HepG2 (cell line): Measurements from ENCODE around the gene CLDN7. TPM values are rescaled to one million over a fixed set of nuclear protein-coding genes. Genes with fewer than 3 reads are reported as not detected.

ENCODE experiments used
- ATAC-seq: fragments of 200-7000 bp; cut with Tn5 transposase; 3 replicates; pipeline ENCODE4 v1.9.1; 2020; ENCODE audit warnings: mild to moderate bottlenecking, moderate library complexity
- BruUV-seq: library from RNA; stranded (reverse); fragments of 400-500 nt; replicated peaks from 2 replicates; lab custom pipeline; 2021; lab: Mats Ljungman, UMichigan
- CTCF ChIA-PET: fragments of 300-600 bp; formaldehyde crosslinking; extraction: SDS; loops from one replicate; lab custom pipeline; 2021; ENCODE audit warnings: low total read pairs, inconsistent platforms, low intra/inter-chr PET ratio; lab: Yijun Ruan, JAX
- POLR2A ChIA-PET: fragments of 350-600 bp; sonication (Branson Sonifier 250); formaldehyde crosslinking; loops from one replicate; lab custom pipeline; 2020; ENCODE audit warnings: antibody characterized with exemption, inconsistent platforms; lab: Yijun Ruan, JAX
- DNase-seq: peaks from one replicate; pipeline ENCODE4 v3.0.0-alpha.2; 2015; ENCODE audit warnings: low spot score
- FAIRE-seq: peaks from 3 replicates; lab custom pipeline; 2011; peaks lifted over from hg19 to GRCh38; lab: Jason Lieb, UNC
- H2AFZ ChIP-seq: one replicate; pipeline ENCODE4 v1.6.1; 2011; ENCODE audit warnings: low read length, inconsistent platforms
- H3K27ac ChIP-seq: fragments of 300-600 bp; 3 replicates; pipeline ENCODE4 v1.8.0; 2011; ENCODE audit warnings: mixed run types, mild to moderate bottlenecking, mixed read lengths, low read length, inconsistent platforms; ENCODE audit not compliant: insufficient read depth; ENCODE audit errors: extremely low read length
- H3K27me3 ChIP-seq, 2 experiments: fragments of 200-600 bp in 1 of 2; 2 replicates in 1 of 2; 3 replicates in 1 of 2; pipeline versions ENCODE4 v1.6.0 to v1.8.0; 2011; ENCODE audit warnings: low read length in 2 of 2, mild to moderate bottlenecking in 2 of 2, moderate library complexity in 2 of 2, inconsistent platforms in 1 of 2; ENCODE audit not compliant: insufficient read depth in 2 of 2, control insufficient read depth in 1 of 2
- H3K36me3 ChIP-seq, 2 experiments: fragments of 200-600 bp in 1 of 2; replicated peaks in 1 of 2; 2 replicates in 1 of 2; 3 replicates in 1 of 2; pipeline versions ENCODE4 v1.5.1 to v1.8.0; 2011; ENCODE audit warnings: low read length in 2 of 2, inconsistent platforms in 1 of 2; ENCODE audit not compliant: insufficient read depth in 2 of 2, control insufficient read depth in 1 of 2
- H3K4me1 ChIP-seq: 2 replicates; pipeline ENCODE4 v1.5.1; 2012; ENCODE audit warnings: low read length, inconsistent platforms; ENCODE audit not compliant: insufficient read depth
- H3K4me2 ChIP-seq: 2 replicates; pipeline ENCODE4 v1.6.0; 2011; ENCODE audit warnings: low read depth, low read length, inconsistent platforms
- H3K4me3 ChIP-seq, 3 experiments: fragments of 200-600 bp in 1 of 3; sonication (generic), shearing (Covaris generic) in 1 of 3; replicated peaks in 1 of 3; 2 replicates each; pipeline ENCODE4 v1.5.1; 2011 to 2016; ENCODE audit warnings: low read length in 3 of 3, inconsistent platforms in 2 of 3, low read depth in 2 of 3, mild to moderate bottlenecking in 2 of 3, control low read depth in 1 of 3, mixed read lengths in 1 of 3; ENCODE audit not compliant: insufficient read depth in 1 of 3
- H3K79me2 ChIP-seq: one replicate; pipeline ENCODE4 v1.6.1; 2011; ENCODE audit warnings: low read length, inconsistent platforms; ENCODE audit not compliant: insufficient read depth
- H3K9ac ChIP-seq: 2 replicates; pipeline ENCODE4 v1.6.0; 2011; ENCODE audit warnings: mild to moderate bottlenecking, low read depth, low read length, inconsistent platforms; ENCODE audit not compliant: insufficient read depth
- H3K9me3 ChIP-seq: 2 replicates; pipeline ENCODE4 v1.5.1; 2012; ENCODE audit warnings: mild to moderate bottlenecking, low read length
- H4K20me1 ChIP-seq: 2 replicates; pipeline ENCODE4 v1.6.0; 2011; ENCODE audit warnings: inconsistent platforms, mild to moderate bottlenecking, low read length, moderate library complexity; ENCODE audit not compliant: insufficient read depth
- MED13 ChIP-seq: sonication (generic); formaldehyde crosslinking; IDR thresholded peaks from 2 replicates; pipeline ENCODE4 v1.5.0; 2020; ENCODE audit warnings: missing genetic modification reagents
- ZNF281 ChIP-seq: sonication (generic); formaldehyde crosslinking; IDR thresholded peaks from 2 replicates; pipeline ENCODE4 v1.4.0; 2020; ENCODE audit warnings: missing genetic modification reagents, borderline replicate concordance
- ZNF567 ChIP-seq: sonication (generic); formaldehyde crosslinking; IDR thresholded peaks from 2 replicates; pipeline ENCODE4 v1.8.1; 2023; ENCODE audit warnings: mild to moderate bottlenecking, missing genetic modification reagents, borderline replicate concordance
- WGBS: methylation state at CpG from one replicate; pipeline ENCODE4 v1.1.6; 2017; ENCODE audit warnings: low lambda C conversion rate; 5-methylcytosine and 5-hydroxymethylcytosine counted together
- in situ Hi-C: cut with HindIII; loops from 2 replicates; pipeline ENCODE4 v1.10.0; 2017; ENCODE audit warnings: low pct_unique_long_range_greater_than_20kb; ENCODE audit not compliant: extremely low pct_ligation_motif_present
- intact Hi-C: fragments of 100-400 bp; cut with micrococcal nuclease; formaldehyde crosslinking; loops from one replicate; pipeline ENCODE4 v1.10.0; 2022; ENCODE audit not compliant: unreplicated experiment
- polyA plus RNA-seq, 8 experiments: library from polyadenylated mRNA; depleted of rRNA in 3 of 8; stranded (reverse) in 7 of 8; unstranded in 1 of 8; fragments of >200 nt; fragmentation: Illumina TruSeq in 4 of 8; extraction: Trizol in 4 of 8; gene quantifications; 2 replicates each; pipeline versions ENCODE4 v1.2.1 to v1.2.3, GENCODE V29; 2011 to 2016; ENCODE audit warnings: low read depth in 4 of 8, missing spikeins in 1 of 8, mixed read lengths in 1 of 8; ENCODE audit not compliant: insufficient read depth in 1 of 8
- total RNA-seq, 5 experiments: library from RNA; depleted of rRNA; stranded (reverse); fragments of >200 nt; fragmentation: Illumina TruSeq; extraction: Trizol; gene quantifications; 2 replicates each; pipeline ENCODE4 v1.2.3, GENCODE V29; 2016; ENCODE audit warnings: low read depth in 1 of 5
- TF ChIP-seq, protein P1 (sequence below): IDR thresholded peaks from 2 replicates; pipeline ENCODE4 v1.6.1; 2016; ENCODE audit warnings: control low read depth
- TF ChIP-seq, protein P2 (sequence below): sonication (generic); formaldehyde crosslinking; IDR thresholded peaks from 2 replicates; pipeline ENCODE4 v1.5.1; 2020; ENCODE audit warnings: mild to moderate bottlenecking, missing genetic modification reagents, moderate library complexity

Gene CLDN7
- total and polyA plus RNA-seq, 2 of the 13 experiments (the other 11 are each of a cell fraction or from before 2014, with no cell fraction given): not detected

DNA sequence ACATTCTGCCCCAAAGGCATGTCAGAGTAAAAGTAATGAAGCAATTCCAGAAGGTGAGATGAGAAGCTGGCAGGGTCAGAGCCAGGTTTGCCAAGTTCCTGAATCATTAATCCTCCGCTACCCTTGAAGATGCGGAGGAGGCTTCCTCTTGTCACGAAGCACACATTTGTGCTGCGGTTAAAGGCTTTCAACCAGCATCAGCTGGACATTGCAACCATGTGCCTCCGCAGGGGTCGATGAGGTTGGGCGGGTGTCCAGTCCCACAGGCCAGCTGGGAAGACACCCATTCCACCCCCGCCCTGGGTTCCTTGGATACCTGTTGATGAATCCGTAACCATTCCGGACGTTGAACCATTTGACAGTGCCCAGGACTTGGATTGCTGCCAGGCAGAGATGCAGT is 30.9 kb upstream of the CLDN7 start (continued):
- no peak for TF ChIP-seq ZNF567 (CRISPR knock-in tag)
- TF ChIP-seq, protein P1, sequence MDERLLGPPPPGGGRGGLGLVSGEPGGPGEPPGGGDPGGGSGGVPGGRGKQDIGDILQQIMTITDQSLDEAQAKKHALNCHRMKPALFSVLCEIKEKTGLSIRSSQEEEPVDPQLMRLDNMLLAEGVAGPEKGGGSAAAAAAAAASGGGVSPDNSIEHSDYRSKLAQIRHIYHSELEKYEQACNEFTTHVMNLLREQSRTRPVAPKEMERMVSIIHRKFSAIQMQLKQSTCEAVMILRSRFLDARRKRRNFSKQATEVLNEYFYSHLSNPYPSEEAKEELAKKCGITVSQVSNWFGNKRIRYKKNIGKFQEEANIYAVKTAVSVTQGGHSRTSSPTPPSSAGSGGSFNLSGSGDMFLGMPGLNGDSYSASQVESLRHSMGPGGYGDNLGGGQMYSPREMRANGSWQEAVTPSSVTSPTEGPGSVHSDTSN (CRISPR knock-in tag): no peak

DNA sequence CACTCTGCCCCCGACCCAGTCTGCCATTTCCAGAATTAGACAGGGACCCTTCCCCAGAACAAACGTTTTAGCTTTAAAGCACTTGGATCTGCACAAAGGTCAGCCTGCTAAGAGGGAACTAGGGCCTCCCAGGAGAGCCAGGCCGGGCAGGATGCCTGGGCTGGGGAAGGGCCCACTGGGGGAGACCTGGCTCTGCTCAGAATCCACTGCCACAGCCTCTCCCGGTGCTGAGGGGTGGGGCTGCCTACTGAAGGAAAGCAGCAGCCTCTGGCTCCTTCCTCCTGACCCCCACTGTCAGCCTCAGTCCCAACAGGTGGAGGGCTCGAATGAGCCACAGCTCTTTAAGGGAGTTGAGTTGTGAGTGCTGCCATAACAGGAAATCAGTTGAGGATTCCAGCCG is 30.5 kb upstream of the CLDN7 start:
- no peak for DNase-seq
- ATAC-seq: peak; percentile 47
- ChIA-PET POLR2A (interaction anchor here (1.6 to 3.7 kb wide), 3 partner anchors 11 to 247 kb away, joined by 3 to 35 read pairs (median 5); partner anchors contain the start of gene SLC2A4), CTCF (interaction anchor here (1.1 kb wide), 1 partner anchor 12 kb away, joined by 3 read pairs; no protein-coding TSS in a partner anchor)
- intact Hi-C loops: loop anchor here (1.0 kb wide), 1 partner anchor 38 kb away; no protein-coding TSS in a partner anchor
- Histone ChIP-seq H3K36me3 (no peaks in the 10 kb centered on the region), H2AFZ (no peak overlapping the region), H4K20me1 (no peaks in the 10 kb centered on the region), H3K9ac (no peak overlapping the region; the same call in 1 of the 2 replicates), H3K4me2 (peak overlapping the region; percentile 75), H3K79me2 (no peaks in the 10 kb centered on the region), H3K4me1 (peaks cover 41% of the 10 kb centered on the region), H3K9me3 (no peaks in the 10 kb centered on the region), H3K27me3 (peaks cover 0 to 11% of the 10 kb centered on the region in 2 experiments; a peak in 2 of 5 replicates), H3K4me3 (peak overlapping the region in 2 of 3 experiments; percentile 29 to 54; a peak in 2 of 6 replicates), H3K27ac (no peak overlapping the region)
- BruUV-seq: no TSS peak
- no peak for FAIRE-seq
- WGBS: 0% methylated on average over 4 of the region's 6 CpGs
- in situ Hi-C loops: no loop called here
- TF ChIP-seq, protein P2, sequence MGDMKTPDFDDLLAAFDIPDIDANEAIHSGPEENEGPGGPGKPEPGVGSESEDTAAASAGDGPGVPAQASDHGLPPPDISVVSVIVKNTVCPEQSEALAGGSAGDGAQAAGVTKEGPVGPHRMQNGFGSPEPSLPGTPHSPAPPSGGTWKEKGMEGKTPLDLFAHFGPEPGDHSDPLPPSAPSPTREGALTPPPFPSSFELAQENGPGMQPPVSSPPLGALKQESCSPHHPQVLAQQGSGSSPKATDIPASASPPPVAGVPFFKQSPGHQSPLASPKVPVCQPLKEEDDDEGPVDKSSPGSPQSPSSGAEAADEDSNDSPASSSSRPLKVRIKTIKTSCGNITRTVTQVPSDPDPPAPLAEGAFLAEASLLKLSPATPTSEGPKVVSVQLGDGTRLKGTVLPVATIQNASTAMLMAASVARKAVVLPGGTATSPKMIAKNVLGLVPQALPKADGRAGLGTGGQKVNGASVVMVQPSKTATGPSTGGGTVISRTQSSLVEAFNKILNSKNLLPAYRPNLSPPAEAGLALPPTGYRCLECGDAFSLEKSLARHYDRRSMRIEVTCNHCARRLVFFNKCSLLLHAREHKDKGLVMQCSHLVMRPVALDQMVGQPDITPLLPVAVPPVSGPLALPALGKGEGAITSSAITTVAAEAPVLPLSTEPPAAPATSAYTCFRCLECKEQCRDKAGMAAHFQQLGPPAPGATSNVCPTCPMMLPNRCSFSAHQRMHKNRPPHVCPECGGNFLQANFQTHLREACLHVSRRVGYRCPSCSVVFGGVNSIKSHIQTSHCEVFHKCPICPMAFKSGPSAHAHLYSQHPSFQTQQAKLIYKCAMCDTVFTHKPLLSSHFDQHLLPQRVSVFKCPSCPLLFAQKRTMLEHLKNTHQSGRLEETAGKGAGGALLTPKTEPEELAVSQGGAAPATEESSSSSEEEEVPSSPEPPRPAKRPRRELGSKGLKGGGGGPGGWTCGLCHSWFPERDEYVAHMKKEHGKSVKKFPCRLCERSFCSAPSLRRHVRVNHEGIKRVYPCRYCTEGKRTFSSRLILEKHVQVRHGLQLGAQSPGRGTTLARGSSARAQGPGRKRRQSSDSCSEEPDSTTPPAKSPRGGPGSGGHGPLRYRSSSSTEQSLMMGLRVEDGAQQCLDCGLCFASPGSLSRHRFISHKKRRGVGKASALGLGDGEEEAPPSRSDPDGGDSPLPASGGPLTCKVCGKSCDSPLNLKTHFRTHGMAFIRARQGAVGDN (CRISPR knock-in tag): peak; percentile 39; the same call in 1 of the 2 replicates
- TF ChIP-seq ZNF281 (CRISPR knock-in tag): peak; percentile 17; the same call in 1 of the 2 replicates
- TF ChIP-seq MED13 (CRISPR knock-in tag): no peak
